Activated effector memory CD4-positive, alpha-beta T cell treated with Interleukin-2 at 50 U/mL for 16 hours (primary cell): ENCODE results near the gene APLNR.
"Not testable (repeated sequence)": the region's sequence is repeated elsewhere in the genome, so short reads cannot be mapped to it uniquely, and the experiment has no call there.

Experiments
- DNase-seq: peaks from one replicate; pipeline ENCODE4 v3.0.0-alpha.2; 2020

APLNR gene

DNA sequence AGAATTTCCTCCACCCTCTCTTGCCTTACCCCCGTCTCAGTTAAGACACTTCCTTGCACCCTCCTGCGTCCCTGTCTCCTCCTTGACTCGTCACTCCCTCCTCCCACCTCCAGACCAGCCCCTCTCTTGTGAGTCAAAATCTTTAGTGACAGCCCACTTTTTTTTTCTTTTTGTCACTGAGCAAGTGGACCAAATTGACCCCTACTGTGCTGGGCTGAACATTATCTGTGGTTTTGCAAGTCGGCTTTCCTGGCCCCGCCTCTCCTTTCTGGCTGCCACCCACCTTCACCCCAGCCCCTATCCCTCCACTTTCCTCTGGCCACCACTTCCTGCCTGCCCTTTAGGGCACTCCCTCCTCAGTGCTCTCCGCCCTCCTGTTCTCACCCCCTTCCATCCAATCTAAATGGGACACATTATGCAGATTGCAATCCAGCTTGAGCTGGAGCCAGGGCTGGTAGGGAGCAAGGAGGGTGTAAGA, at the start of gene APLNR:
Gene APLNR, minus strand, starts transcription at position 47 of the 478 bp plus-strand sequence. CDS start 246 bp downstream, outside the sequence.
- DNase-seq, result no peak

DNA sequence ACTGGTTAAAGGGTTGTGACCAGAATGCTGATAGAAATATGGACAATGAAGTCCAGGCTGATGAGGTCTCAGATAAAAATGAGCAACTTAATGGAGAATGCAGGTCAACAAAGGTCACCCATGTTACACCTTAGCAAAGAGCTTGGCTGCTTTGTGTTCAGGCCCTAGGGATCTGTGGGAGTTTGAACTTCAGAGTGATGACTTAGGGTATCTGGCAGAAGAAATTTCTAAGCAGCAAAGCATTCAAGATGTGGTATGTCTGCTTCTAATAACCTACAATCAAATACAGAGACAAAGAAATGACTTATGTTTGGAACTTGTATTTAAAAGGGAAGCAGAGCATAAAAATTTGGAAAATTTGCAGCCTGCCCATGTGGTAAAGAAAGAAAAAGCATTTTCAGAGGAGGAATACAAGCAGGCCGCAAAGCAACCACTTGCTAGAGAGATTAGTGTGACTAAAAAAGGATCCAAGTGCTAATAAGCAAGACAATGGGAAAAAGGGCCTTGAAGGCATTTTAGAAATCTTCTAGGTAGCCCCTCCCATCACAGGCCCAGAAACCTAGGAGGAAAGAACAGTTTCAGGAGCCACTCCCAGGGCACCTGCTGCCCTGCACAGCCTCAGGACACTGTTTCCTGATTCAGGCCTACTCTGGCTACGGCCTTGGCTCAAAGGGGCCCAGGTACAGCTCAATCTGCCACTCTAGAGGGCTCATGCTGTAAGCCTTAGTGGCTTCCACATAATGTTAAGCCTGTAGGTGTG, 46.4 kb upstream of the APLNR start:
- DNase-seq, result no peak

DNA sequence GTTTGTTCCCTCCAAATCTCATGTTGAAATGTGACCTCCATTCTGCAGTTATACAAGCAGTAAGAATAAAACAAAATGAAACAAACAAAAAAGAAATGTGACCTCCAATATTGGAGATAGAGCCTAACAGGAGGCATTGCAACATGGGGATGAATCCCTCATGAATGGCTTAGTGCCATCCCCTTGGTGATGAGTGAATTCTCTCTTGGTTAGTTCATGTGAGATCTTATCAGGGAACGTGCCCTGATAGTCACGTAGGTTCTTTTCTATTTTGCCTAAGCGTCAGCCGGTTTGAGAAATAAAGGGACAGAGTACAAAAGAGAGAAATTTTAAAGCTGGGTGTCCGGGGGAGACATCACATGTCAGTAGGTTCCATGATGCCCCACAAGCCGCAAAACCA, 44.5 kb upstream of the APLNR start:
- not testable (repeated sequence) for DNase-seq

DNA sequence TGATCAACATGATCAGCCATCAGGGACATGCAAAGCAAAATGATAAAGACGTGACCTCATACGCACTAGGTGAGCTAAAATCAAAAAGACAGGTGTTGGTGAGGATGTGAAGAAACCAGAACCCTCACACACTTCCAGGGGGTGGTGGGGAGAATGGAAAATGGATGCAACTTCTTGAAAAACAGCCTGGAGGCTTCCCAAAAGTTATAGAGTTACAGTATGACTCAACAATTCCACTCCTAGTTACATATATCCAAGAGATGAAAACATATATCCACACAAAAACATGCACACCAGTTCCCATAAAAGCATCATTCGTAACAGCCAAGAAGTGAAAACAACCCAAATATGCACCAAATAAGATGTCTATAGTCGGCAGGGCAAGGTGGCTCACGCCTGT, 42.1 kb upstream of the APLNR start:
- no peak for DNase-seq

DNA sequence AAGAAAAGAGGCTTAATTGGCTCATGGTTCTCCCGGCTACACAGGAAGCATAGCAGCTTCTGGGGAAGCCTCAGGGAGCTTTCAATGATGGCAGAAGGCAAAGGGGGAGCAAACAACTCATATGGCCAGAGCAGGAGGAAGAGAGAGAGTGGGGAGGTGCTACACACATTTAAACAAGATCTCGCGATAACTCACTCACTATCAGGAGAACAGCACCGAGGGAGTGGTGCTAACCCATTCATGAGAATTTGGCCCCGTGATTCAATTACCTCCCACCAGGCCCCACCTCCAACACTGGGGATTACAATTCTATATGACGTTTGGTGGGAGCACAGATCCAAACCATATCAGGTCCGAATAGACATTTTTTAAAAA, 41.7 kb upstream of the APLNR start:
- DNase-seq, result no peak

DNA sequence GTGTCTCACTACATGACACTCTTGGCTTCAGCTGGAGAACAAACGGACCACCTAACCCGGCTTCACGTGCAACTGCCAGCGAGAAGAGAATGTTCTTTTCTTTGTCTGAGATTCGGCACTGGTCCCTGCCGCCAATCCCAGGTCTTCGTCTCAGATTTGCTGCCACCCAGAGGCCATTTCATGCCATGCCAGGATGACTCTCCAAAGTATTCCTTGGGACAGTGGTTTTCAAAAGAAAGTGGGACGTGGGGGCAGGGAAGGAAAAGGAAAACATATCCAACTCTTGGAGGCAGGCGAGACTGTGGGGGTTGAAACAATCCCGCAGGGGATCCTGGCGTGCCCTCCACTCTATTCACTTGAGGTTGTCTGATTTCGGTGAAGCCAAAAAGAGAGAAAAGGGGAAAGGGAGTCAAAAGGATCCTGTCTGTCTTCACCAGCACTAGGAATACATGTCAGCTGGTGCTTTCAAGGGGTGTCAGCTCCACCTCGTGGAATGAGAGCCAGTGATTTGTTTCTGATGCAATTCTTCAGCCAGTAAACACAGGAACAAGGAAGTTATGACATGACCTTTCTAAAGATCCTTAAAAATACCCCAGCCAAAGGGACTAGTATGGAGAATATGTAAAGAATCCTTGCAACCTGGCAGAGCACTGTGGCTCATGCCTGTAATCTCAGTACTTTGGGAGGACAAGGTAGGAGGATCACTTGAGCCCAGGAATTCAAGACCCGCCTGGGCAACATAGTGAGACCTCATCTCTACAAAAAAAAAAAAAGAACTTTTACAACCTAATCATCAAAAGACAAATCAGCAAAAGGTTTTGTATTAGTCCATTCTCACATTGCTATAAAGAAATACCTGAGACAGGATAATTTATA, 41.0 kb upstream of the APLNR start:
- DNase-seq, result no peak

DNA sequence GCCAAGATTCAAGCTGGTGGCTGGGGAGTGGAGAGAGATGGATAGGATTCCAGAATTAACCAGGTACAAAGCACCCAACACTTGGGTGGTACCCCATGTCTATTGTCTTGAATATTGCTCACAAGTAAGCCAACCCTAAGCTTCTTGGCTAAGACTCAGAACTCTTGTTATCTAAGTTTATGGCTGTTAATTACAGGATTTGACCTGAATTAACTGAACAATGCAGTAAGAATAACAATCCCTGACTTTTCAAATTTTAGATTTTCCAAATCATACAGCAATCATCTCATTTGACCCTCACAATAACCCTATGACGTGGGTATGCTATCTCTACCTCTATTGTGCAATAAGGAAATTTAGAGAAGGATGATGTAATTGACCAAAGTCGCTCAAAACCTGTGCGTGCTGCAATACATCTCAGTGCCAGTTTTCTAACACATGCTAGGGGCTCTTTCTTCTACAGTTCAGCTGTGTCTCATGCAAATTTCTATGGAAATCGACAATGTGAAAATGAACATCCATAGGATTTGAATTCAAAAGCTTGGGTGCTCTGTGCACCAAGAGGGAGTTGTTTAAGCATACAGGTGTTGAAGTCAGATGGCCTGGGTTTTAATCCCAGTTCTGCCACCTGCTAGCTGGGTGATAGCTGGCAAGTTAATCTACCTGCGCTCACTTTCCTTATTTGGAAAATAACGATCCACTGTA, 40.1 kb upstream of the APLNR start:
- no peak for DNase-seq

DNA sequence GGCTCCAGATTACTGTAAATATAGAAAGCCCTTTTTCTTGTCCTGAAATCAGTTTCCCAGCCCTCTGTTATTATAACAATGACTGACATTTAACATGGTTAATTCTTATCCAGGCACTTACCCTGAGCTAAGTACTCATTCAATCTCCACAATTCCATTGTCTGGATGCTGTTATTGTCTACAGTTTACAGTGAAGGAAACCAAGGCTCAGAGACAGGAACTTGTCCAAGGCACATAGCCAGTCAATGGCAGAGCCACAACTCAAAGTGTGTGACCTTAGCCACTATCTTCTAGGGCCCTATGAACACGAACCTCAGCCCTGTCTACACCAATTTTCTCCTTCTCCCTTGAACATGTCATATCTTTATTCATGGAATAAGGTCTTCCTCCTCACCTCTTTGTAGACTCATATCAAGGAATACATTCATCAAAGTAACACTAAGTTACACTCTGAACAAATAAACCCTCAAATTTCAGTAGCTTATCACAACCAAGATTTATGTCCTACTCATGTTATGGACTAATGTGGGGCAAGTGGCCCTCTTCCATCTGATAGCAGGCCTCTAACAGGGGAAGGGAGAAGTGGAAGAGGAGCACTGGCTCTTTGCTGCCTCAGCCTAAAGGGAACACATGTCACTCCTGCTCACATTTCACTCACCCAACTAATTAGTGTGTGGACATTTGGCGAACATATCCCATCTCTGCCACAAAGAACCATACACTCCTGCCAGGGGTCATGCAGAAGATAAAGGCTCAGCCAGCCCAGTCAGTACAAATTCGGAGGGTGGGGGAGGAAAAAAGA, 39.3 kb upstream of the APLNR start:
- no peak for DNase-seq

DNA sequence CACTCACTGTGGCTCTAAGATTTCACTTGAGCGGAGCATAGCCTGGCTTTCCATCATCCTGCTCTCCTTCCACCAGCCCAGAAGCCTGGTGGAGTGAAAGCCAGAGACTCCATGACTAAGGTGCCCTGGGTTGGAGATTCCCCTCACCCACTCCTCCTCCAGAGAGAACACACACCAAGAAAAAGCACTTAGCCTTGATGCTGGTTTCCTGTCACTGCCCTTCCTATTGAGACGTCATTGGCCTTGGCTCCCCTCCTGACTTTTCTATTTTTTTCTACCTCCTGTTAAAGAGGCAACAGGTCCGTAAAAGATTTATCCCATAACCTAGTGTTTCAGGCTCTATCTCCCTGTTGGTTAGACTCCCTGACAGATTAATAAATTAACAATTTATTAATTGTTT, 38.5 kb upstream of the APLNR start:
- no peak for DNase-seq

DNA sequence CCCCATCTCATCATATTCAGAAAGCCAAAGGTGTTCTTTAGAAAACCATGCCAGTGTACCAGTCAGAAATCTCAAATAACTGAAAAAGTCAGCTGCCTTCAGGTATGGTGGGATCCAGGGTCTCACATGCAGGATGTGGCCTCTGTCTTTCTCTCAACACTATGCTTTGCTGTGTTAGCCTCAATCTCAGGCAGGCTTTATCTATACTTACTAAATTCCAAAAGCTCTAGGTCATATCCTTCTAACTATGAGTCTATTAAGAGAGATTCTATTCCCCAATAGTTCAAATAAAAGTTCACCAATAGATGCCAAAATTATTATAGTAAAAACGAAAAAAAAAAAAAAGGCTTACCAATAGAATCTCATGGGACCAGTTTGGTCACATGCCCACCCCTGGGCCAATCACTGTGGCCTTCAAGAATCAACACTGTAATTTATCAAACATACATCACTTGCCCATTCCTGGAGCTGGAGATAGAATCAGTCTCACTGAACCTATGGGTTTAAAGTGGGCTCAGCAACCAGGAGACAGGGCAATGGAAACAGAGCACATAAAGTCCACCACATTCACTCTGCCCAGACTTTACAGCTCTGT, 38.0 kb upstream of the APLNR start:
- no peak for DNase-seq

DNA sequence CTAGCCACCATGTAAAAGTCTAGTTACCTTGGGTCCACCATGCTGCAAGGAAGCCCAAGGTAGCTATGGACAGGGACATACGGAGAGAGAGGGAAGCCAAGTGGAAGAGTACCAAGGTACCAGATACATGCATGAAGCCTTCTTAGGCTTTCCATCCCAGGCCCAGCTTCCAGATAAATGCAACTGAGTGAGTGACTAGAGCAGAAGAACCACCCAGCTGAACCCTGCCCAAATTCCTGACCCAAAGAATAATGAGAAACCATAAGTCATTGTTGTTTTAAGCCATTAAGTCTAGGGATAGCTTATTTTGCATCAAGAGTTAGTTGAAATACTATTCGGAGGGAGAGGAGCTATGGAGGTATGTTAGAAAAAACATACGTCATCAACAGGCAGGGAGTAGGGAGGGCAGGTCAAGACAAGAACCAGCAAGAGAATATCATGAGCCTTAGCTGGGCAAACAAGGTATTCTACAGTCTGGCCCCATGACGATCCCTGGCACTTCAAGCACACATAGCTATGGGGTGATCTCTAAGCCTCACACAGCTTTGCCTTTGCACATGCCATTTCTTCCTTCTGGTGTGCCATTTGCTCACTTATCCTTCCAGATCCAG, 36.5 kb upstream of the APLNR start:
- DNase-seq, result no peak

DNA sequence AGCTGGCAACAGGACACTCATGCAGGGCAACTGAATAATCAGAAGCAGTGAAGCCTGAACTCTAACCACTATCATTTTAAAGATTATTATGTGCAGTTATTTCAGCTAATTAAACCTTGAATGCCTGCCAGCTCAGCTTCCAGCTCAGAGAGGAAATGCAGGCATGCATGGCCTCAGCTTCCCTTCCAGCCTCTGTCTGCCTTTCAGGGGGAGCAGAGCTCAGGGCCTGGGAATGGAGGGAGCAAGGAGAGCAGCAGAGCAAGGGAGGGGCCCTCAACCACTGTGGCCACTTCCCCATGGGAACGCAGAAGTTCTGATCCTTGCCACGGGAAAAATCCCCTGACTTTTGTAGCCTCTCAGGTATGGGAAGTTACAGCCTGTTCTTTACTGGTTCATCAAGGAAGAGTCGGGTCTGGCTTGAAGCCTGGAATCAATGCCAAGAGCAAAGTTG, 32.5 kb upstream of the APLNR start:
- DNase-seq, result no peak

DNA sequence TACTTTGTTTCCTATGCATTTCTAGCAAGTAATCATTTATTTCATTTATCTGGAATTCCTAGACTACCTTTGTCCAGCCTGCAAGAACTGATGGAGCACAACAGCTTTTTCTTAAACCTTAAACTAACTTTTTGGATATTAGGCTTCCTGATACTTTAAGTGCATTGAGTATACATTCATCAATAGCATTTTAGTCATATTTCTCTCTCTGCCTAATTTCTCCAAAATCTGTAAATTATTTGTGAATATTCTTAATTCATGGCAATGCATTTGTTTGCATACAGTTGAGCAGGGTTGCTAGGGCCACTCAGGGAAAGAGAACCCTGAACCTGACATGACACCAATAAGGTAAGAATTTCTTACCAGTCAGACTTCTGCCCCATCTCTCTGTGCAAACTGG, 29.1 kb upstream of the APLNR start:
- no peak for DNase-seq

DNA sequence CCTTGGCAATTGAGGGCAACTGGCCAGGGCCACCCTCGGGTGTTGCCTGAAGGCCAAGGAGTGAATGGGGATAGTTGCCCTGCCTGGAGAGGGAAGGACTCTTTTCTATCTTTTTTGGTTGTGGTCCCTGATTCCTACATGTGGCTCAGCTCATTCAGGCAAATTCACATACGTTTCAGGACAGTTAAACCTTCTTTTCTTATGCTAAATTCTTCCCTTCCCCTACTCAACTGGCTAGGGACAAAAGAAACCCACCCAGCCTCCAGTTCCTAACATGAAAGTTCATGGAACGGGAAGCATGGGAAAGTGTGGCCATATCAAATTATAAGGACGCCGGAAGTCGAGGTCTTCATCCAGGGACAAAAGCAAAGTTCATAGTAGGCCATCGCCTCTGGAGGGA, 26.3 kb upstream of the APLNR start:
- no peak for DNase-seq

DNA sequence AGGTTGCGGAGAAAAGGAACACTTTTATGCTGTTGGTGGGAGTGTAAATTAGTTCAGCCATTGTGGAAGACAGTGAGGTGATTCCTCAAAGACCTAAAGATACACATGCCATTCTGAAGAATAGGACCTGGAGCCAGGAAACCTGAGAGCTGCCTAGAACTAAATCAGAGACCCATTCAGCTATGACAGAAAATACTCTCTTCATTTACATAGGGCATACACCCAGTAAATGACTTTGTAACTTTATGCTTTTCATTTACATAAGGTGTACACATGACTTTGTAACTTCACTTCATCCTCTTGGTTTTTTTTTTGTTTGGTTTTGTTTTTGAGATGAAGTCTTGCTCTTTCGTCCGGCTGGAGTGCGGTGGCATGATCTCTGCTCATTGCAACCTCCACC, 25.1 kb upstream of the APLNR start:
- DNase-seq, result no peak

DNA sequence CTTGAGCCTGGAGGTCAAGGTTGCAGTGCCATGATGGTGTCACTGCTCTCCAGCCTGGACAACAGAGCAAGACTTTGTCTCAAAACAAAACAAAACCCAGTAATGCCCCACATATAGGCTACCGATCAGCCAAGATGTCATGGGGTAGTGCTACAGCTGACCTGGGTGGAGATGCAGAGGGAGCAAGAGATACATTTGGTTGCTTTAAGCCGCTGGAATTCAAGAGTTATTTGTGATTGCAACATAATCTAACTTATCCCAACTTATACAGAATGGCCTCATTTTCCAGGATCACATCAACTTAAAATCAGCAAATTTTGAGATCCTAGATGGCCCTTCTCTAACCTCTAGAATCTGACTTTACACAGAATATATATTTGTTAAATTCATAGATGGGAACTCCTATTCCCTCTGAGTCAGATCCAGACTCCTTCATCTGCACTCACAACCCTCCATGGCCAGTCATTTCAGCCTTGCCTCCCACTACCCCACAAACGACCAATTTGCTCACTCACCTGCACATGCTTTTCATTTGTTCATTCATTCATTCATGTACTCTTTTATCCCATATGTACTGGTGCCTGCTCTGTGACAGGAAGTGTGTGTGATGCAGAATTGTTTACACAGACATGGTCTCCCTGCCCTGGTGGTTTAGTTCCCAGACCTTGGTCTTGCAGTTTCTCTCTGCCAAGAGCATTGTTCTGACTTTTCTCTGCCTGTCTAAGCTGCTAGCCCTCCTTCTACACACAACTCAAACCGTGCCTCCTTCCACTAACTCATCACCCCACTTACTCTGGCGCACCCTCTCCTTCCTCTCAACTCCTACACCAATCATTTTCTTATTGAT, 24.1 kb upstream of the APLNR start:
- DNase-seq, result no peak

DNA sequence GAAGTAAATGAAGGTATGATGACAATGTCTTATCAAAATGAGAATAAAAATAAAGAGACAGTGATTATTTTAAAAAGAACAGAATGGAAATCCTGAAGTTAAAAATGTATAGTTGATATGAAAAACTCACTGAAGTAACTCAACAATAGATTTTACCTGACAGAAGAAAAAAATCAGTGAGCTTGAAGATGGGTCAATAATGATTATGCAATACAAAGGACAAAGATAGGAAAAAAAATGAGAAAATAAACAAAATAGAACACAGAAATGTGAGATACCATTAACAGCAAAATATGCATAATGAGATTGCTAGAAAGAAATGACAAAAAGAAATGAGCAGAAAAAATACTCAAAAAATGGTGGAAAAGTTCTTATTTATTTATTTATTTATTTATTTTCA, 19.1 kb upstream of the APLNR start:
- no peak for DNase-seq

DNA sequence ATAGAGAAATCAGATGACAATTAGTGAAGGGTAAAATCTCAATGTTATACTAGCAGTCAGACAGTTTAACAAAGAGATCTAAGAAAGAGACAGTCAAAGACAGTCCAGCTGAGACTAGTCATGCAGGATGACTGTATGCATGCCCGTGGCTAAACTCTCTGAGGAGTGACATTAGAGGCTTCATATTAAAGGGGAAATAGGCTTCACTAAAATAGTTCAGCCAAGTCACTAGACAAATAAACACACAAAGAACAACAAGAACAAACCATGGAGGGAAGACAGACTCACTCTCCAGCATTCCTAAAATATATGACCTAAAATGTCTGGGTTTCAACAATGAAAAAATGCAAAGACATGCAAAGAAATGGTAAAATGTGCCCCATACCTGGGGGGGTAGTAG, 18.6 kb upstream of the APLNR start:
- no peak for DNase-seq

DNA sequence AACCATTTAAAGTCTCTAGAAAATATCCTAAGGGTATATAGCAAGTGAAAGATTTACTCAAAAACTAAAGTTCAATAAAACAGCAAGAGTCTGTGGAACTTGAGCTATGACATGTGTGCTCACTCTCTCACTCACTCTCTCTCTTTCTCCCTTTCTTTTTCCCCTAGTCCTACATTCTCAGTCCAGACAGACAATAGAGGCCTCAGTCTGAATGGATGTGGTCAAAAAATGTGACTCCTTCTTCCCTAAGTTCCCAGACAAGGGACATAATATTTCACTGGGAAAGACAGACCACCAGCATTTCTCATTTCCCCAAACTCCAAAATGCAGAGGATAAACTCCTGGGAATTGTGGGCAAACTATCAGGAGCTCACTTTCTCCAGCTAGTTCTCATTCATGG, 17.6 kb upstream of the APLNR start:
- DNase-seq, result no peak

DNA sequence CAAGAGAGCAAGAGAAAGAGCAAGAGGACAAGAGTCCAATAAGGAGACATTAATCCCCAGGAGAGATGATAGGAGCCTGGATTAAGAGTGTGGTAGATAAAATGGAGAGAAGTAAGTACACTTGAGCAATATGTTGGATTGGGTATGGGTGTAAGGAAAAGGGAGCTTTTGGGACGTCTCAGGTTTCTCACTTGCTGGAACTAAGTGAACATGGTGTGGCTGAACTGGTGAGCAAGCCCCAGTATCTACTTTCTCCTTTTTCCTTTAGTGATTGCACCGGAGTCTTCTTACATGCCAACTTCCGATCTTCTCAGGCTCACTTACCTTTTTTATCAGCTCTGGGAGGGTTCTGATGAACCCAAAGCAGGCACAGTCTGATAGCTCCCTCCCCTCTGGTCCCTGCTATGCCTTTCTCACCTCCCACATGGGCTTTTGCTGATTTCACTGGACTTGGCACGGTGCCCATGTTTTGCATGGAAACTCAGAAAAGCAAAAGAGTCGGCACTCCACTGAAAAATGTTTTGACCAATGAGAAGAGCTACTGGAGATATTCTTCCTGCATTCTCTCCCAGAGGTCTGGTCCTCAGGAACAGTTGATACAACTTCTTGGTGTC, 14.5 kb upstream of the APLNR start:
- no peak for DNase-seq
